Stomach (tissue), 9 donors: ENCODE results near the gene MCTP1. TPM values are rescaled to one million over a fixed set of nuclear protein-coding genes. Genes with fewer than 3 reads are reported as not detected.

Experiments used
- DNase-seq, 2 donors: peaks; one replicate each; pipeline versions ENCODE4 v3.0.0 to v3.0.0-alpha.2; 2013 to 2019
- H3K27ac ChIP-seq, 5 donors: fragments of 200-600 bp in 4 of 5; sonication (generic) in 4 of 5; one replicate each; pipeline ENCODE4 v1.5.1; 2013 to 2019; ENCODE audit warnings: mild to moderate bottlenecking in 1 of 5, moderate library complexity in 1 of 5
- H3K27me3 ChIP-seq, 3 donors: fragments of 200-600 bp; sonication (generic); one replicate each; pipeline ENCODE4 v1.5.1; 2017 to 2019; ENCODE audit warnings: mixed run types in 1 of 3
- H3K36me3 ChIP-seq, 4 donors: fragments of 200-600 bp; sonication (generic); 1 replicate in 3 of 4; 2 replicates in 1 of 4; pipeline ENCODE4 v1.5.1; 2016 to 2019
- H3K4me1 ChIP-seq, 4 donors: fragments of 200-600 bp; sonication (generic); one replicate each; pipeline ENCODE4 v1.5.1; 2016 to 2019
- H3K4me3 ChIP-seq, 4 donors: fragments of 200-600 bp; sonication (generic) in 3 of 4; one replicate each; pipeline ENCODE4 v1.5.1; 2016 to 2019; ENCODE audit warnings: mild to moderate bottlenecking in 1 of 4
- H3K9me3 ChIP-seq, 4 donors: fragments of 200-600 bp; sonication (generic); one replicate each; pipeline ENCODE4 v1.5.1; 2016 to 2019
- EP300 ChIP-seq: sonication (generic); formaldehyde crosslinking; IDR thresholded peaks from one replicate; pipeline ENCODE4 v1.6.1; 2017; ENCODE audit warnings: antibody characterized with exemption
- POLR2A ChIP-seq, 4 donors: fragments of 450-650 bp; IDR thresholded peaks; one replicate each; pipeline ENCODE4 v1.6.1; 2016; ENCODE audit warnings: antibody characterized with exemption in 4 of 4, control low read depth in 2 of 4, mild to moderate bottlenecking in 1 of 4, moderate library complexity in 1 of 4
- POLR2AphosphoS5 ChIP-seq, 3 donors: sonication (generic); formaldehyde crosslinking; IDR thresholded peaks; one replicate each; pipeline ENCODE4 v1.6.1; 2016; ENCODE audit warnings: antibody characterized with exemption in 3 of 3
- WGBS, 5 donors: extraction: QIAGEN DNeasy Blood & Tissue Kit in 3 of 5; methylation state at CpG; one replicate each; pipeline versions ENCODE4 v1.1.5 to v1.1.7; 2013 to 2018; 5-methylcytosine and 5-hydroxymethylcytosine counted together
- intact Hi-C: fragments of 100-400 bp; cut with DNase I; formaldehyde crosslinking; loops from one replicate; pipeline ENCODE4 v1.15.1; 2023; ENCODE audit warnings: low total_unique reads
- polyA plus RNA-seq, 3 donors: library from polyadenylated mRNA; stranded (reverse); fragments of 200-250 nt; gene quantifications; one replicate each; pipeline ENCODE4 v1.2.3, GENCODE V29; 2013
- total RNA-seq, 5 donors: library from RNA; depleted of rRNA; stranded (reverse); fragments of >200 nt; gene quantifications; one replicate each; pipeline versions ENCODE4 v1.1.0 to v1.2.3, GENCODE V29; 2014 to 2016
- TF ChIP-seq, protein P1 (sequence below), 7 experiments: fragments of 450-650 bp in 4 of 7; fragments of 200-600 bp in 3 of 7; sonication (generic) in 3 of 7; IDR thresholded peaks; one replicate each; pipeline ENCODE4 v1.5.1; 2016 to 2019; ENCODE audit warnings: antibody characterized with exemption in 7 of 7, control low read depth in 2 of 7, mild to moderate bottlenecking in 1 of 7
- donor health status: healthy with polysubstance abuse.
- donor health status: Bipolar disorder and iron deficiency.
- donor health status: healthy.

Gene MCTP1
- total and polyA plus RNA-seq, 8 donors = 1.4 to 47.9 (median 11.3) TPM

DNA sequence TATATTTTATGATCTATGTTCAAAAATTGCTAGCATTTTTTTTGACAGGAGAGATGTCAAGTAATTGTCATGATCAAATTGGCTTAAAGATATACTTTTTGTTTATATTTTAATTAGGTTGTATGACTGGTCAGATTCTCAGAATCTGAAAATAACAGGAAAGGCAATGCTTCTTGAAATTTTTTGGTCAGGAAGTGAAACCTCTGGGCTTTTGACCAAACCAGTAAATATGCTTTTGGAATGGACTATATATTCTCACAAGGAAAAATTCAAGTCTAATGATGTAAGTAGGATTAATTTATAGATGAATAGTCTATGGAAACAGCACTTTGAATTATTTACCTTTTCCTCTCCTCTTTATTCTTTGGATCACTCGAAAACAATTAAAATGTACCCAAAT is 614.2 kb downstream of the MCTP1 start:
- H3K4me3 ChIP-seq = no peak overlapping the region
- no peak for DNase-seq
- no peaks in the 10 kb centered on the region for H3K27me3 ChIP-seq
- H3K27ac ChIP-seq = no peak overlapping the region
- intact Hi-C loops = no loop called here
- no peak for TF ChIP-seq EP300
- TF ChIP-seq, protein P1, sequence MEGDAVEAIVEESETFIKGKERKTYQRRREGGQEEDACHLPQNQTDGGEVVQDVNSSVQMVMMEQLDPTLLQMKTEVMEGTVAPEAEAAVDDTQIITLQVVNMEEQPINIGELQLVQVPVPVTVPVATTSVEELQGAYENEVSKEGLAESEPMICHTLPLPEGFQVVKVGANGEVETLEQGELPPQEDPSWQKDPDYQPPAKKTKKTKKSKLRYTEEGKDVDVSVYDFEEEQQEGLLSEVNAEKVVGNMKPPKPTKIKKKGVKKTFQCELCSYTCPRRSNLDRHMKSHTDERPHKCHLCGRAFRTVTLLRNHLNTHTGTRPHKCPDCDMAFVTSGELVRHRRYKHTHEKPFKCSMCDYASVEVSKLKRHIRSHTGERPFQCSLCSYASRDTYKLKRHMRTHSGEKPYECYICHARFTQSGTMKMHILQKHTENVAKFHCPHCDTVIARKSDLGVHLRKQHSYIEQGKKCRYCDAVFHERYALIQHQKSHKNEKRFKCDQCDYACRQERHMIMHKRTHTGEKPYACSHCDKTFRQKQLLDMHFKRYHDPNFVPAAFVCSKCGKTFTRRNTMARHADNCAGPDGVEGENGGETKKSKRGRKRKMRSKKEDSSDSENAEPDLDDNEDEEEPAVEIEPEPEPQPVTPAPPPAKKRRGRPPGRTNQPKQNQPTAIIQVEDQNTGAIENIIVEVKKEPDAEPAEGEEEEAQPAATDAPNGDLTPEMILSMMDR (IDR thresholded peaks at IDR 0.05) = no peak
- TF ChIP-seq POLR2AphosphoS5 (IDR thresholded peaks at IDR 0.05) = no peak
- no peak for TF ChIP-seq POLR2A (IDR thresholded peaks at IDR 0.05)
- H3K36me3 ChIP-seq = peaks cover 0 to 13% (median 9%) of the 10 kb centered on the region in 4 donors
- peaks cover 0 to 3% (median 0%) of the 10 kb centered on the region in 4 donors for H3K4me1 ChIP-seq
- H3K9me3 ChIP-seq = no peaks in the 10 kb centered on the region
- 76 to 88% (median 87%) methylated on average over 1 of the region's 1 CpG for WGBS, 5 donors

DNA sequence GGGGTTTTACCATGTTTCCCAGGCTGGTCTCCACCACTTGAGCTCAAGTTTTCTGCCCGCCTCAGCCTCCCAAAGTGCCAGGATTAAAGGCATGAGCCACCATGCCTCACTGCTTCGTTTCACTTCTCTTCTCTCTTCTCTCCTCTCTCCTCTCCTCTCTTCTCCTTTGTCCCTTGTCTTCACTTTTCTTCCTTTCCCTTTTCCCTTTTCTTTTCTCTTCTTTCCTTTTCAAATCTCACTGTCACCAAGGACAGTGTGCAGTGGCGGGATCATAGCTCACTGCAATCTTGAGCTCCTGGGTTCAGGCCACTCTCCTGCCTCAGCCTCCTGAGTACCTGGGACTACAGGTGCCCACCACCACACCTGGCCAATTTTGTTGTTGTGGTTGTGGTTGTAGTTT is 617.0 kb downstream of the MCTP1 start:
- intact Hi-C loops = no loop called here
- H3K4me3 ChIP-seq = no peak overlapping the region
- H3K27me3 ChIP-seq = no peaks in the 10 kb centered on the region
- H3K36me3 ChIP-seq = peaks cover 0 to 33% (median 26%) of the 10 kb centered on the region in 4 donors
- no peak overlapping the region for H3K27ac ChIP-seq
- WGBS, 5 donors = 74 to 100% (median 97%) methylated on average over 3 of the region's 3 CpGs
- no peaks in the 10 kb centered on the region for H3K9me3 ChIP-seq
- no peaks in the 10 kb centered on the region for H3K4me1 ChIP-seq
- DNase-seq = no peak
- TF ChIP-seq EP300 = no peak
- no peak for TF ChIP-seq POLR2AphosphoS5 (IDR thresholded peaks at IDR 0.05)
- no peak for TF ChIP-seq POLR2A (IDR thresholded peaks at IDR 0.05)
- TF ChIP-seq, protein P1 (IDR thresholded peaks at IDR 0.05) = no peak

DNA sequence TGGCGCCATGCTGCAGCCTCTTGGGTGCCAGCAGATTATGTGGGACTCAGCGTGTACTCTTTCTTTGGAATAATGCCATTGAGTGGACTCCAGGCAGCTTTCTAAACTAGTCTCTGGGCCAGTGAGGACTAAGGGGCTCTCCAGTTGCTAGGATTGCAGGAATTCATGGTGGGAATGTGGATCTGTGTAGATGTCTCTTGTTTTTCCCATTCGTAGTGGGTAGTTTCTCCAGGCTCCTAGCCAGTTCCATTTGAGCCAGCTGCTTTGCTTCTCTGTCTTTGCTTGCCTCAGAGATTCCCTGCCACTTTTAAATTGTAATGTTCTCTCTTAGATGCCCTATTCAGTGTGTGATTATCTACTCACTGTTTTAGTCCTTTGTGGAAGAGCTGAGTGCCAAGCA is 623.8 kb downstream of the MCTP1 start:
- peaks cover 0 to 53% (median 30%) of the 10 kb centered on the region in 4 donors for H3K36me3 ChIP-seq
- TF ChIP-seq POLR2AphosphoS5 (IDR thresholded peaks at IDR 0.05) (no peak), POLR2A (IDR thresholded peaks at IDR 0.05) (no peak), EP300 (no peak)
- TF ChIP-seq, protein P1 (IDR thresholded peaks at IDR 0.05) = no peak
- H3K9me3 ChIP-seq = peaks cover 0 to 15% (median 2%) of the 10 kb centered on the region in 4 donors
- intact Hi-C loops = loop anchor here (2.0 kb wide), 1 partner anchor 58 kb away; no protein-coding TSS in a partner anchor
- no peak overlapping the region for H3K27ac ChIP-seq
- no peak overlapping the region for H3K4me3 ChIP-seq
- no peaks in the 10 kb centered on the region for H3K27me3 ChIP-seq
- no peak for DNase-seq
- H3K4me1 ChIP-seq = no peaks in the 10 kb centered on the region
- WGBS, 5 donors = 89 to 96% (median 92%) methylated on average over 3 of the region's 3 CpGs

DNA sequence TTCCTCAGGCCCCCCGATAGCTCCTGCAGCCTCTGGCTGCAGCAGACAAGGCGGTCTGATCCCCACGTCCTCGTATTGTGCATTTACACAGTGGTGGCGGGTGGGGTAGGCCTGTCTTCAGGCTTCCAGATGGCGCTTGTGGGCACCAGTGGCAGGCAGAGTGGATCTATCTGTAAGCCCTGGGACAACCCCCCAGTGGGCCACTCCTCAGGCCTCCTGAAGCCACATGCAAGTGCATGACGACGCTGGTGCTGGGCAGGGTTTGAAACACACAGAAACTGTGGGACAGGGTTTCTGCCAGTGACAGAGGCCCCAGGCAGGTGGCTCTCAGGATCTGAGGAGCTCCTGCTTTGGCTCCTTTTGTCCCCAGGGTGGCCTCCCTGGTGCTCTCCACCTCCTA is 624.4 kb downstream of the MCTP1 start:
- Histone ChIP-seq H3K4me3 (no peak overlapping the region), H3K27ac (no peak overlapping the region), H3K4me1 (no peaks in the 10 kb centered on the region), H3K9me3 (peaks cover 0 to 15% (median 2%) of the 10 kb centered on the region in 4 donors), H3K27me3 (no peaks in the 10 kb centered on the region), H3K36me3 (peaks cover 0 to 52% (median 32%) of the 10 kb centered on the region in 4 donors)
- TF ChIP-seq, protein P1 (IDR thresholded peaks at IDR 0.05) = no peak
- TF ChIP-seq POLR2AphosphoS5 (IDR thresholded peaks at IDR 0.05) = no peak
- TF ChIP-seq POLR2A (IDR thresholded peaks at IDR 0.05) = no peak
- no peak for DNase-seq
- 79 to 99% (median 96%) methylated on average over 5 to 8 of the region's 8 CpGs for WGBS, 5 donors
- intact Hi-C loops = loop anchor here (2.0 kb wide), 1 partner anchor 58 kb away; no protein-coding TSS in a partner anchor
